Amygdala (tissue), 56 donors: ENCODE measurements around the gene TALDO1.

ENCODE experiments used
- DNase-seq, 56 donors: peaks; one replicate each; lab custom pipeline; 2025; lab: John Stamatoyannopoulos, UW

The TALDO1 gene

GRCh38 chr11:794766-795633, 47.7 kb downstream of the TALDO1 start:
- peak in 7 of 56 donors; percentile 28 to 51 (median 30) for DNase-seq

- peak in 40 of 56 donors; percentile 16 to 72 (median 45) for DNase-seq
Observed at GRCh38 chr11:795634-796564, 48.6 kb downstream of the TALDO1 start.

GRCh38 chr11:796565-797295, 49.5 kb downstream of the TALDO1 start:
- DNase-seq: no peak

GRCh38 chr11:797296-798092, 50.2 kb downstream of the TALDO1 start:
- DNase-seq: peak in 51 of 56 donors; percentile 40 to 85 (median 71)

- DNase-seq: peak in 41 of 56 donors; percentile 27 to 85 (median 69)
Observed at GRCh38 chr11:798093-798713, 50.9 kb downstream of the TALDO1 start, which contains the start of gene SLC25A22. TSS of gene SLC25A22 (minus strand) at chr11:798281. CDS start at chr11:795006, 3,275 bp downstream.

GRCh38 chr11:799641-800316, 52.5 kb downstream of the TALDO1 start:
- no peak for DNase-seq

GRCh38 chr11:800473-800872, 53.2 kb downstream of the TALDO1 start:
- no peak for DNase-seq

GRCh38 chr11:801097-801780, 54.0 kb downstream of the TALDO1 start:
- no peak for DNase-seq

GRCh38 chr11:802018-802617, 54.9 kb downstream of the TALDO1 start:
- DNase-seq: no peak

GRCh38 chr11:802693-803466, 55.6 kb downstream of the TALDO1 start:
- DNase-seq: no peak

- DNase-seq: no peak
Observed at GRCh38 chr11:803467-803742, 56.1 kb downstream of the TALDO1 start.

- no peak for DNase-seq
Observed at GRCh38 chr11:803770-804598, 56.7 kb downstream of the TALDO1 start.

GRCh38 chr11:804599-804964, 57.3 kb downstream of the TALDO1 start:
- DNase-seq: no peak

GRCh38 chr11:808427-809286, 61.4 kb downstream of the TALDO1 start:
- DNase-seq: peak in 4 of 56 donors; percentile 67 to 83 (median 76)
